ENCODE results near the gene CCNQ. TPM values are rescaled to one million over a fixed set of nuclear protein-coding genes. Genes with fewer than 3 reads are reported as not detected.

CCNQ gene
- total and polyA plus RNA-seq, 2 donors (not counting 1 experiment from before 2014, with no cell fraction given): 19.9 to 28.2 TPM

DNA sequence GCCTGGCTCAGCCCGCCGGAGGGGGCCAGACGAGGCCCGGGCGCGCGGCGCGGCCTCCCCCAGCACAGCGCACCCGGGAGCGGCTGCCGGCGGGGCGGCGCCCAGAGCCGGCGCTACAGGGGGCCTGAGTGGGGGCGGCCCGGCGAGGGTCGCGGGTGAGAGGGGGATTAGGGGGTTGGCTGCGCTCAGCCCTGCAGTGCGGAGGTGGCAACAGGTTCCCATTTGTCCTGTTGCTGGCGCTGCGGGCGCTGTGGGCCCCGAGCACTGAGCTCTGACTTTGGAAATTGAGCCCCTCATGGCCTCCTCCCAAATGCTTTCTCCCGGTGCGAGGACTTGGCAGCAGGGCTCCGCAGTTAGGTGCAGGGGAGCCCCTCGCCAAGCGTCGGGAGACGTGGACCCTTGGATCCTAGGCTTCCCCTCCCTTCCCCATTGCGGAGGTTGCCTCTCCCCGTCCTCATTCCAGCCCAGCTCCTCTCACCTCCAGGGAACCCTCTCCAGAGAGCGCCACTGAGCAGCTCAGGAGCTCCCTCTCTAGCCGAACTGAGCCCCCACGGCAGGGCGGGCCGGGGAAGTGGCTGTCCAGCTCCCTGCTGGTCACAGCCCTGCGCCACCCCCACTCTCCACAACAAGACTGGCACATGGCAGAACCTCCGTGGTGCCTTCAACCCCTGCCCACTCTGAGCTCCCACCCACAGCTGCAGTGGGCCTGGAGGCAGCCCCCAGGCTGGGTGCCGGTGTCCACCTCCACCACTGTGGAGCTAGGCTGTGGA is 45.6 kb upstream of the CCNQ start:
- Histone ChIP-seq H3K9me3 (ENCODE audit: control insufficient read depth, insufficient read depth, low read depth, low read length) (no peaks in the 10 kb centered on the region), H3K27me3 (ENCODE audit: control insufficient read depth, insufficient read depth, low read length) (peaks cover 19% of the 10 kb centered on the region), H3K4me3 (replicated peaks in 1 of 4; ENCODE audit: control extremely low read depth in 1 of 4, insufficient read depth in 1 of 4, low read depth in 3 of 4, low read length in 4 of 4) (no peak overlapping the region), H3K4me2 (ENCODE audit: extremely low read depth, insufficient read depth, low read length) (no peak overlapping the region), H3K36me3 (ENCODE audit: control insufficient read depth, insufficient read depth, low read length) (no peaks in the 10 kb centered on the region), H3K9ac (ENCODE audit: insufficient read depth, low read length) (no peak overlapping the region), H3K79me2 (ENCODE audit: control insufficient read depth, insufficient read depth, low read length) (no peaks in the 10 kb centered on the region), H3K4me1 (ENCODE audit: control insufficient read depth, extremely low read depth, insufficient read depth, low read length) (no peaks in the 10 kb centered on the region), H3K27ac (ENCODE audit: insufficient read depth, low read length) (no peak overlapping the region), H2AFZ (ENCODE audit: low read length) (no peak overlapping the region), H4K20me1 (ENCODE audit: control insufficient read depth, extremely low read depth, insufficient read depth, low read length) (no peaks in the 10 kb centered on the region)
- no peak for TF ChIP-seq EZH2 (IDR thresholded peaks at IDR 0.05; ENCODE audit: low read length, missing control alignments)
- TF ChIP-seq, protein P1, sequence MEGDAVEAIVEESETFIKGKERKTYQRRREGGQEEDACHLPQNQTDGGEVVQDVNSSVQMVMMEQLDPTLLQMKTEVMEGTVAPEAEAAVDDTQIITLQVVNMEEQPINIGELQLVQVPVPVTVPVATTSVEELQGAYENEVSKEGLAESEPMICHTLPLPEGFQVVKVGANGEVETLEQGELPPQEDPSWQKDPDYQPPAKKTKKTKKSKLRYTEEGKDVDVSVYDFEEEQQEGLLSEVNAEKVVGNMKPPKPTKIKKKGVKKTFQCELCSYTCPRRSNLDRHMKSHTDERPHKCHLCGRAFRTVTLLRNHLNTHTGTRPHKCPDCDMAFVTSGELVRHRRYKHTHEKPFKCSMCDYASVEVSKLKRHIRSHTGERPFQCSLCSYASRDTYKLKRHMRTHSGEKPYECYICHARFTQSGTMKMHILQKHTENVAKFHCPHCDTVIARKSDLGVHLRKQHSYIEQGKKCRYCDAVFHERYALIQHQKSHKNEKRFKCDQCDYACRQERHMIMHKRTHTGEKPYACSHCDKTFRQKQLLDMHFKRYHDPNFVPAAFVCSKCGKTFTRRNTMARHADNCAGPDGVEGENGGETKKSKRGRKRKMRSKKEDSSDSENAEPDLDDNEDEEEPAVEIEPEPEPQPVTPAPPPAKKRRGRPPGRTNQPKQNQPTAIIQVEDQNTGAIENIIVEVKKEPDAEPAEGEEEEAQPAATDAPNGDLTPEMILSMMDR (conservative IDR thresholded peaks at IDR 0.05 in 1 of 2, IDR thresholded peaks at IDR 0.05 in 1 of 2; ENCODE audit: low read depth in 1 of 2, low read length in 2 of 2): no peak
- DNase-seq (ENCODE audit: low read depth in 2 of 2): no peak

DNA sequence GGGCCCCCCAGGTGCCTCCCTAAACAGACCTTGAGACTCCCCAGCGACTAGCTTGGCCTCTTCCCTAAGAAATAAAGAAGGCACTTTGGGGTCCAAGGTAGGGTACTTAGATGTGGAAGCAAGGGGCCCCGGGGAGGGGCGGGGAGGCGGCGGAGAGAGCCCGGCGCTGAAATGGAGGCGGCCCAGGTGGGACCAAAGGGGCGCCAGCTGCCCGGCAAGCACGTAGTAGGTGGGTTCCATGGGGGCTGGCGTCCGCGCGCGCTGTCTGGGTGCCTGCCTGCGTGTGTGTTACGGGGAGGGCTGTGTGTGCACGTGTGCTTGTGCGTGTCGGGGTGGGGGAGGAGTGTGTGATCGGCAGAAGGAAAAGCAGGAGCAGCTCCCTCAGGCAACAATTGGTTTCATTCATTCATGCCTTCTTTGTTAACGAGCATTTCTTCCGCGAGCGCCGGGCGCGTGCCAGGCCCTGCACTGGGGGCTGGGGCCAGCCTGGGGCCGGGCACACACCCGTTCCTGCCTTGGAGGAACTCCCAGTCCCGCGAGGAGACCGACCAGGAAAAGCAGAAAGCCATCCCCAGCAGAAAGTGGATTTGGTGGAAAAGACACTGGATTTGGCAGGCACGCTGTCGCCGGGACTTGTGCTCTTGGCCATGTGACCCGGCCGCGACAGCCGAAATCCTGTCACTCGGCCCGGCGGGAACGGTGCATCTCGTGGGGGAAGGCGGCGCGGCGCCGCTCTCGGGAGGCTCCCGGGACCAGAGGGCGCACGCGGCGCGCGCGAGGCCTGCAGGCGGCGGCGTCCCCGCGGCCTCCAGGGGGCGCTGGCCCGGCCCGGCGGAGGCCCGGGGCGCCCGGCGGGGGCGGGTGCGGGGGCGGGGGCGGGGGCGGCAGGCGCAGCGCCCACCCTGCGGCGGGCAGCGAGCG is 44.8 kb upstream of the CCNQ start:
- Histone ChIP-seq H3K9ac (ENCODE audit: insufficient read depth, low read length) (no peak overlapping the region), H4K20me1 (ENCODE audit: control insufficient read depth, extremely low read depth, insufficient read depth, low read length) (no peaks in the 10 kb centered on the region), H3K4me2 (ENCODE audit: extremely low read depth, insufficient read depth, low read length) (no peak overlapping the region), H3K36me3 (ENCODE audit: control insufficient read depth, insufficient read depth, low read length) (no peaks in the 10 kb centered on the region), H3K27me3 (ENCODE audit: control insufficient read depth, insufficient read depth, low read length) (peaks cover 19% of the 10 kb centered on the region), H3K4me1 (ENCODE audit: control insufficient read depth, extremely low read depth, insufficient read depth, low read length) (no peaks in the 10 kb centered on the region), H3K4me3 (replicated peaks in 1 of 4; ENCODE audit: control extremely low read depth in 1 of 4, insufficient read depth in 1 of 4, low read depth in 3 of 4, low read length in 4 of 4) (peak overlapping the region in 1 of 4 experiments; percentile 7), H3K79me2 (ENCODE audit: control insufficient read depth, insufficient read depth, low read length) (no peaks in the 10 kb centered on the region), H3K27ac (ENCODE audit: insufficient read depth, low read length) (no peak overlapping the region), H2AFZ (ENCODE audit: low read length) (no peak overlapping the region), H3K9me3 (ENCODE audit: control insufficient read depth, insufficient read depth, low read depth, low read length) (no peaks in the 10 kb centered on the region)
- no peak for TF ChIP-seq EZH2 (IDR thresholded peaks at IDR 0.05; ENCODE audit: low read length, missing control alignments)
- TF ChIP-seq, protein P1 (conservative IDR thresholded peaks at IDR 0.05 in 1 of 2, IDR thresholded peaks at IDR 0.05 in 1 of 2; ENCODE audit: low read depth in 1 of 2, low read length in 2 of 2): no peak
- DNase-seq (ENCODE audit: low read depth in 2 of 2): no peak
